HG03342 (cell line): Measurements from ENCODE around the gene GSTT2B.
A peak's percentile ranks its signal among the peaks of the same experiment; 100 is the strongest.
"Not testable (repeated sequence)": the region's sequence is repeated elsewhere in the genome, so short reads cannot be mapped to it uniquely, and the experiment has no call there.

Experiments
- ATAC-seq: cut with Tn5 transposase; IDR thresholded peaks from one replicate; pipeline ENCODE4 v1.9.1; 2021; ENCODE audit warnings: mild to moderate bottlenecking, moderate library complexity; ENCODE audit not compliant: unreplicated experiment

The GSTT2B gene

DNA sequence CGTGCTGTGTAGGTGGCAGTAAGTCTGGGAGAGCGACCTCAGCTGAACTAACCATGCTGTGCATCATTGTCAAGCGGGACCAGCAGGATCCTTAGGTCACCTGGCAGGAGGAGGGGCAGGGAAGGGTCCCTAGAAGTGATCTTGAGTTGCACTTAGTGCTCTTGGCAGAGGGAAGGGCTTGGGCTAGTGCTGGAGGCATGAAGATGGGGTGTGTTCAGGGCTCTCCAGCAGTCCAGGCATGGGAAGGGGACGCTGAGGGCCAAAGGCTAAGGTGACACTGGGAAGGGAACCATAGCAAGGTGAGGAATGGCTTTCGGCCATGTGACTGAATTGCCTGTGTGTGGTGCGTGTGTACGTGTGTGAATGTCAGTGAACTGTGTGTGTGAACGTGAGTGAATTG, 25.1 kb upstream of the GSTT2B start:
- ATAC-seq: not testable (repeated sequence)

DNA sequence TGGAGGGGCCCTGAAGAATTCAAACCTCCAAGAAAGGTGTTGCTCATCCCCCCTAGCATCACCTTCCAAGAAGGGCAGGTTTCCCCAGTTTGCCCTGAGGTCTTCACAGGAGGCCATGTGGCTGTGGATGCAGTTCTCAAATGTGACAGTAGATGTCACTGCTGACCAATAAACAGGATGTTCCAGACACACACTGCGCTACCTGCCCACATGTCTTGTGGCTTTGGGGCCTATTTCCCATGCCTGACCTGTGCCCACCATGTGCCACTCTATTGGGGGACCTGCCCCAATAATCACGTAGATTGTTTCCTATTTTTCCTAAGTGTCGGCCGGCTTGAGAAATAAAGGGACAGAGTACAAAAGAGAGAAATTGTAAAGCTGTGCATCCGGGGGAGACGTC, 23.4 kb upstream of the GSTT2B start:
- ATAC-seq: no peak

DNA sequence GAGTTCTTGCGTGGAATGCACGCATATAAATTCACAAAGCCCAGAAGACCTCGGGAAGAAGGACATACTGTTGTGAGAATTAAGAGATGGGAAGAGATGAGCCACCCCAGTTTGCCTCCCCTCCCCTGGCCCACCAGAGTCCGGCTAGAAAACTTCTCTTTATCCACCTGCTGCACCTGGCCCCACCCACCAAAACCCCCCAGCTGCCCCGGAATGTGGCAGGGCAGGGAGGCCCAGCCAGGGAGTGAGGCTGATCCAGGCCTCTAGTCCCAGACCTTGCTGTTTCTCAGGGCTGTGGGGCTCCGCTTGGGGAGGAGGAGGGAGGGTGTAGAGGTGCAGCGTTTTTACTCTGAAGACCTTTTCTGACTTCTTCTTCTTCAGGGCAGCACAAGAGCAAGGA, 19.6 kb upstream of the GSTT2B start:
- ATAC-seq: not testable (repeated sequence)

DNA sequence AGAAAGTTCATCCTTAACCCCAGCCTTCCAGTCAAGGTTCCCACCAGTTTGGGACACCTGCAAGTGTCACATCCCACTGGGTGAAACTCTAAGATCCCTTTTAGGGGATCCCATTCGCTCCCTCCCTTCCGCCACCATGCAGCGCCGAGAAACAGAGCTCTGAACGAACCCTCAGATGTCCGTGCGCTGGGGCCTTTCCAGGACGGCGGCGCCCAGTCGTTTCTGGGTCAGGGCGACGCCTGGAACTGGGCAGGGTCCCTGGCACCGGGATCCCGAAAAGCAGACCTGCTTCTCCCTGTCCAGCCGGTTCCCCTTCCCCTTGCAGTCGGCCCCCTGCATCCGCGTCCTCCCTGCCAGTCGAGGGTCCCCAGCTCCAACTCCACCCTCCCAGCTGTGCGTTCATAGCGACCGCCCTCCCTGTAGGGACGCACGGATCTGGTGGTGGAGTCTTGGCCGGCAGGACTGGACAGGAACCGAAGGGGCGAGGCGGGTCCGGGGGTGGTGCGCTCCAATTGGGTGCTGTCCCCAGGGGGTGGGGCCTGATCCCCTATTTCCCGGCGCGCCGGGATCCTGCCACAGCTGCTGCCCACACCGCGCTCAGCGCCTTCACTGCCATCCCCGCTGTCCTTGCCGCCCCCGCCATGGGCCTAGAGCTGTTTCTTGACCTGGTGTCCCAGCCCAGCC, 18.7 kb upstream of the GSTT2B start, which contains the start of gene GSTT2:
GSTT2 (plus strand) TSS at position 578 of the 684 bp plus-strand sequence.
- ATAC-seq: not testable (repeated sequence)

DNA sequence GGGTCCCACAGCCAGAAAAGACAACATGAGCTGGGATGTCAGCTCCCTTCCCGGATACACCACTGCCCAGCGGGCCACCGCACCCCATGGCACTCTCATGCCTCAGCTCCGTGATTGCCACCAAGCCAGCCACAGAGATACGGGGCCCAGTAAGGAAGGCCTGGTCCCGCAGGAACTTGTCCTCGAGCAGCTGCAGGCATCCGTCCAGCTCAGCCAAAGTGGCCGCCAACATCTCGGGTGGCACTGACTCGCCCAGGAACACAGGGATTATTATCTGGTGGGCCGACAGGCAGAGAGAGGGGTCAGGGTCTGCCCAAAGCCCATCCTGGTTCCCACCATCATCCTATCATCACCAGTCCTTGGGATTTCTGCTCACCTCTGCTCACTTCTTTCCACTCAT, 16.3 kb upstream of the GSTT2B start:
- ATAC-seq: not testable (repeated sequence)

DNA sequence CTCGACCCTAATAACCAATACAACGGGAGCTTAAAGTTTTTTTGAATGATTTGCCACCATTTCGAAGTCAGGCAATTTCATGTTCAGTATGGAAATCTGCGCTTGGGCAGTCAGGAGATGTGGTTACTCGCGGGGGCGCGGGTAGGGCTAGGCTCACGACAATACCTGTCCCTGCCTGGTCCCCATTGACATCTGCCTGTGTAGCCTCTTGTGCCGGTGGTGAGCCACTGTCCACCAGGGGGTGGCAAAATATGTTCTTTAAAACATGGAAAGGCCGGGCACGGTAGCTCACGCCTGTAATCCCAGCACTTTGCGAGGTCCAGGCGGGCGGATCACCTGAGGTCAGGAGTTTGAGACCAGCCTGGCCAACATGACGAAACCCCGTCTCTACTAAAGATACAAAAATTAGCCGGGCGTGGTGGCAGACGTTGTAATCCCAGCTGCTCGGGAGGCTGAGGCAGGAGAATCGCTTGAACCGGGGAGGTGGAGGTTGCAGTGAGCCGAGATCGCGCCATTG, 13.9 kb upstream of the GSTT2B start:
- ATAC-seq: peak; percentile 34

DNA sequence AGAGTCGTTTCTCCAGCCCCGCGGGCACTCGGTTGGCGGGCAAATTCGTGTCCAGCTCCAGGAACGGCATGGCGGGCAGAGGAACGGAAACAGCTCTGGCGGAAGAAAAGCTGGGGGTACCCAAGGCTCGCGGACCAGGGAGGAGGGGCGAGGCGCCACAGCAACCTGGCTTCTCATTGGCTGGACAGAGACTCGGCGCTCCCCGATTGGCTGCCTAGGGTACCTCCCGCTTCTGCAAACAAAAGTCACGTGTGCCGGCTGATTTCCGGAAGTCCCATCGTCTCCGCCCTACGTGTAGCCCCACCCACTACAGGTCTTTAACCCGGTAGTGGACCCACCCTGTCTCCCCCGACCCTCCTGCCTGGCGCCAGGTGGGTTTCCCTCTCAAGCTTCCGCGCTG, 13.3 kb upstream of the GSTT2B start, which contains the start of gene DDT:
DDT (minus strand) TSS at position 97 of the 400 bp plus-strand sequence; CDS start at position 70, 27 bp downstream.
- peak; percentile 89 for ATAC-seq

DNA sequence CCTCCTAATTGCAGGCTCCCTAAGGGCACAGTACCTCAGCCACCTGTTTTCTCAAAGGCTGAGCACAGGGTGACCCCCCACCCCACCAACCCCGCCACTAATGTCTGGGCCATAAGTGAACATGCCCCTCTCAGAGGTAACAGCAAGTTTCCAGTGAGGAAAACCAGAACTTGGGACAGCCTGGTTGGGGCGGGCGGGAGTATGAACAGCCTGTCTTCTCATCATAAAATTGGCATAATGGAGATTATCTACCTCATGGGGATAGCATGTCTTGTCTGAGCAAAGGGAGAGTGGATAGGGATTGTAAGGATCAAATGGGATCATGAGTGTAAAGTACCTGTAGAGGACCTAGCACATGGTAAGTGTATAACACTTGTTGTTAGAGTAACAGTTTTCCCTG, 10.9 kb upstream of the GSTT2B start:
- ATAC-seq: not testable (repeated sequence)

DNA sequence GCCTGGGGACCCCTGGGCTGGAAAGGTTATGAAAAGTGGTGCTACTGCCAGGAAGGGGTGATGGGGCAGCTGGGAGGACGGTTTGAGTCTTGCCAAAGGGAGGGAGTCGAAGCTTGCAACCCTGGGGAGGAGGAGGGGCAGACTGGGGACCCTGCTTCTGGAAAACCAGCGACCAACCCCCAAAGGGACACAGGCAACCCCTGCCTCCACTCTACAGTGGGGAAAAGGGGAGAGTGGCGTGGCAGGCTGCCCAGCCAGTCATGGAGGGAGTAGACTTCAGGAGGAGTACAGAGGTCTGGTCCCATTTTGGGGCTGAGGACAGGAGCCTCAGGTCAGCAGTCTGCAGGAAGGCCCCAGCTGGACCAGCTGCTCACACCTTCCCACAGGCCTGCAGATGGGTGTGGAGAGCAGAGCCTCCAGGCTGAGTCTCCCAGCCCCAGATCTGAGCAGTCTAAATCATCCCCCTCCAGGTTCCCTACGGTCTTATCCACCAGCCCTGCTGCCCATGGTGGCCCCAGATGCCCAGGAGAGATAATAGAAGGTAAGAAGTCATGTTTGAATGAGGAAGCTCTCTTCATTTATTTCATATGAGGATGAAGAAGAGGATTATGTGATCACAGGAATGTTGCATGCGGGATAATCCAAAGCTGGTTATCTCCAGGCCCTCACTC, 10.0 kb upstream of the GSTT2B start:
- no peak for ATAC-seq

DNA sequence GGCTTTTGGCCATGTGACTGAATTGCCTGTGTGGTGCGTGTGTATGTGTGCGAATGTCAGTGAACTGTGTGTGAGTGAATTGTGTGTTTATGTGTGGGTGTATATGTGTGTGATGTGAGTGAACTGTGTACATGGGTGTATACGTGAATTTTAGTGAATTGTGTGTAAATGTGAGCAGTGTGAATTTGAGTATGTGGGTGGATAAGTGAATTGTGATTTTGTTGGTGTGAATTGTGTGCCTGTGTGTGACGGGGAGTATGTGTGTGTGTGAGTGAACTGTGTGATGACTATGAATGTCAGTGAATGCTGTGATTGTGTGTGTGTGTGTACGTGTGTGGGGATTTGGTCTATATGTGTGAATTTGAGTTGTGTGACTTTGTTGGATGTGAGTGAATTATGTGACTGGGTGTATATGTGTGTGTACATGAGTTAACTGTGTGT, 9.2 kb upstream of the GSTT2B start:
- ATAC-seq: no peak

DNA sequence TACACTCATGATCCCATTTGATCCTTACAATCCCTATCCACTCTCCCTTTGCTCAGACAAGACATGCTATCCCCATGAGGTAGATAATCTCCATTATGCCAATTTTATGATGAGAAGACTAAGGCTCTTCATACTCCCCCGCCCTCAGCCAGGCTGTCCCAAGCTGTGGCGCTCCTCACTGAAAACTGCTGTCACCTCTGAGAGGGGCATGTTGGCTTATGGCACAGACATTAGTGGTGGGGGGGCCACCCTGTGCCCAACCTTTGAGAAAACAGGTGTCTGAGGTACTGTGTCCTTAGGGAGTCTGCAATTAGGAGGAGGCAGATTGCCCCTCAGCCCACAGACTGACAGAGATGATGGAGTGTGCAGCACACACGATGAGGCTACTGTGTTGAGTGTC, 8.1 kb upstream of the GSTT2B start:
- ATAC-seq: no peak

DNA sequence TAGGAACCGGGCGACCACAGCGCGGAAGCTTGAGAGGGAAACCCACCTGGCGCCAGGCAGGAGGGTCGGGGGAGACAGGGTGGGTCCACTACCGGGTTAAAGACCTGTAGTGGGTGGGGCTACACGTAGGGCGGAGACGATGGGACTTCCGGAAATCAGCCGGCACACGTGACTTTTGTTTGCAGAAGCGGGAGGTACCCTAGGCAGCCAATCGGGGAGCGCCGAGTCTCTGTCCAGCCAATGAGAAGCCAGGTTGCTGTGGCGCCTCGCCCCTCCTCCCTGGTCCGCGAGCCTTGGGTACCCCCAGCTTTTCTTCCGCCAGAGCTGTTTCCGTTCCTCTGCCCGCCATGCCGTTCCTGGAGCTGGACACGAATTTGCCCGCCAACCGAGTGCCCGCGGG, 5.6 kb upstream of the GSTT2B start, which contains the start of gene DDTL:
DDTL (plus strand) TSS at position 321 of the 400 bp plus-strand sequence; CDS start at position 348, 27 bp downstream.
- peak; percentile 87 for ATAC-seq

DNA sequence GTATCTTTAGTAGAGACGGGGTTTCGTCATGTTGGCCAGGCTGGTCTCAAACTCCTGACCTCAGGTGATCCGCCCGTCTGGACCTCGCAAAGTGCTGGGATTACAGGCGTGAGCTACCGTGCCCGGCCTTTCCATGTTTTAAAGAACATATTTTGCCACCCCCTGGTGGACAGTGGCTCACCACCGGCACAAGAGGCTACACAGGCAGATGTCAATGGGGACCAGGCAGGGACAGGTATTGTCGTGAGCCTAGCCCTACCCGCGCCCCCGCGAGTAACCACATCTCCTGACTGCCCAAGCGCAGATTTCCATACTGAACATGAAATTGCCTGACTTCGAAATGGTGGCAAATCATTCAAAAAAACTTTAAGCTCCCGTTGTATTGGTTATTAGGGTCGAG, 5.1 kb upstream of the GSTT2B start:
- not testable (repeated sequence) for ATAC-seq

DNA sequence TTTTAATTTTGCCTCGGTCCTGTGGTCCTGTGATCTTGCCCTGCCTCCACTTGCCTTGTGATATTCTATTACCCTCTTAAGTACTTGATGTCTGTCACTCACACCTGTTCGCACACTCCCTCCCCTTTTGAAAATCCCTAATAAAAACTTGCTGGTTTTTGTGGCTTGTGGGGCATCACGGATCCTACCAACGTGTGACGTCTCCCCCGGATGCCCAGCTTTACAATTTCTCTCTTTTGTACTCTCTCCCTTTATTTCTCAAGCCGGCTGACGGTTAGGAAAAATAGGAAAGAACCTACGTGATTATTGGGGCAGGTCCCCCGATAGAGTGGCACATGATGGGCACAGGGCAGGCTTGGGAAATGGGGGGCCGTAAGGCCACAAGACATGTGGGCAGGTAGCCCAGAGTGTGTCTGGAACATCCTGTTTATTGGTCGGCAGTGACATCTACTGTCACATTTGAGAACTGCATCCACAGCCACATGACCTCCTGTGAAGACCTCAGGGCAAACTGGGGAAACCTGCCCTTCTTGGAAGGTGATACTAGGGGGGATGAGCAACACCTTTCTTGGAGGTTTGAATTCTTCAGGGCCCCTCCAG, 4.6 kb downstream of the GSTT2B start:
- not testable (repeated sequence) for ATAC-seq

DNA sequence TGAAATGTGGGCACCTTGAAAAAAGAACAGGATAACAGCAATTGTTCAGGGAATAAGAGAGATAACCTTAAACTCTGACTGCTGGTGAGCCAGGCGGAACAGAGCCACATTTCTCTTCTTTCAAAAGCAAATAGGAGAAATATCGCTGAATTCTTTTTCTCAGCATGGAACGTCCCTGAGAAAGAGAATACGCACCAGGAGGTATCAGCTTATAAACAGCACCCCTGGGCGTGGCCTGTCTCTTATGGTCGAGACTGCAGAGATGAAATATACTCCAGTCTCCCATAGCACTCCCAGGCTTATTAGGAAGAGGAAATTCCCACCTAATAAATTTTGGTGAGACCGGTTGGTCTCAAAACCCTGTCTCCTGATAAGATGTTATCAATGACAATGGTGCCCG, 5.1 kb downstream of the GSTT2B start:
- ATAC-seq: not testable (repeated sequence)

DNA sequence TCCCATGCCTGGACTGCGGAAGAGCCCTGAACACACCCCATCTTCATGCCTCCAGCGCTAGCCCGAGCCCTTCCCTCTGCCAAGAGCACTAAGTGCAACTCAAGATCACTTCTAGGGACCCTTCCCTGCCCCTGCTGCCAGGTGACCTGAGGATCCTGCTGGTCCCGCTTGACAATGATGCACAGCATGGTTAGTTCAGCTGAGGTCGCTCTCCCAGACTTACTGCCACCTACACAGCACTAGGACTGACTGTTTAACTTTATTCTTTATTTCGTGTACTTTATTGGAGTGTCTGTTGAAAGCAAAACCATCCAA, 6.0 kb downstream of the GSTT2B start:
- not testable (repeated sequence) for ATAC-seq

DNA sequence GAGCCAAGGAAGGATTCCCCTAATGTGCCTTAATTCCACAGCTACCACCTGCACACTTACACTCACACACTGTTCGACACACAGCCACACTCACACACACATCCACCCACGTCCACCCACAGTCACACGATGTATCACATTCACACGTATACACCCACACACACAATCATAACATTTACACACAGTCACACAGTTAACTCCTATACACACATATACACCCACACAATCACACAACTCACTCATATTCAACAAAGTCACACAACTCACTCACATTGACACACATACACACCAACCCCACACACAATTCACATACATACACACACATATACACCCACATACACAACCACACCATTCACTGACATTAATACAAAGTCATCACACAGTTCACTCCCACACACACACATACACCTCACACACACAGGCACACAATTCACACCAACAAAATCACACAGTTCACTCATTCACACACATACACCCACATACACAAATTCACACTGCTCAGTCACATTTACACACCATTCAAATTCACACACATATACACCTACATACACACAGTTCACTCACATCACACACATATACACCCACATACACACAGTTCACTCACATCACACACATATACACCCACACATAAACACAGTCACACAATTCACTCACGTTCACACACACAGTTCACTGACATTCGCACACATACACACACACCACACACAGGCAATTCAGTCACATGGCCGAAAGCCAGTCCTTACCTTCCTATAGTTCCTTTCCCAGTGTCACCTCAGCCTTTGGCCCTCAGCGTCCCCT, 6.6 kb downstream of the GSTT2B start:
- ATAC-seq: not testable (repeated sequence)

DNA sequence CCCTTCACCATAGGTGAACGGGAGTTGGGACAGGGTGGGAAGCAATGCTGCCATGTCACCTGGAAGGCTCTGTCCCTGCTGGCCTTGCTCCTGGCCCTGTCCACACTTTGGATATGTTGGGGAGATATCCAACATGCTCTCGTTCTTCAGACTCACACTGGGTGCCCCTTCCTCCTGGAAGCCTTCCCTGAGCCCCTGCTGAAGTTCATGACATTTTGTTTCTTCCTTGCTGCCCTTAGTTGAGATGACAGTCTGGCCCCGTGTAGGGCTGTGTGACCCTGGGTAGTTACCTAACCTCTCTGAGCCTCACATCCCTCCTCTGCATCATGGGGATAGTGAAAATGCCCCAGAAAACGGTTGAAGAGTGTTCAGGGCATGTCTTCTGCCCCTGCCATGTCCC, 7.5 kb downstream of the GSTT2B start:
- ATAC-seq: not testable (repeated sequence)

DNA sequence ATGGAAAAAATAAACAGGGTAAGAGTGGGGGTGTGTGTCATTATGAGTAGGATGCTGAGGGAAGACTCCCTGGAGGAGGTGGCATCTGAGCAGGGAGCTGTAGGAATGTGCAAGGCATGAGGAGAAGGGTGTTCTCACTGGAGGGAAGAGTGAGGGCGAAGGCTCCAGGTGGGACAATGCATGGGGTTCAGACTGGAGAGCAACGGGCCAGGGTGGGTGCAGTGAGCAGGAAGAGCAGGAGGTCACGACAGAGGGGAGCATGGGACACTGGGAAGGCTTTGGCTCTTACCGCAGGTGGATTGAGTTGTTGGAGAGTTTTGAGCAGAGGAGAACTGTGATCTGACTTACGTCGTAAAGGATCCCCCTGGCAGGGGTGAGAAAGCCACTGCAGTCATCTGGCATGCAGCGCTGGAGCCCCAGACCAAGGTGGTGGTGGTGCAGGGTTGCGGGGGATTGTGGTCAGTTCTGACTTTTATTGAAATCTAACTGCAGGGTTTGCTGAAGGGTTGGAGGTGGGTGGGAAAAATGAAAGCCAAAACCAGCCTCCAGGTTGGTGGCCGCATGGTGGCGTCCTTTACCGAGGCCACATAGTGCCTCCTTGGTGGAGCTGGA, 8.1 kb downstream of the GSTT2B start:
- ATAC-seq: not testable (repeated sequence)

DNA sequence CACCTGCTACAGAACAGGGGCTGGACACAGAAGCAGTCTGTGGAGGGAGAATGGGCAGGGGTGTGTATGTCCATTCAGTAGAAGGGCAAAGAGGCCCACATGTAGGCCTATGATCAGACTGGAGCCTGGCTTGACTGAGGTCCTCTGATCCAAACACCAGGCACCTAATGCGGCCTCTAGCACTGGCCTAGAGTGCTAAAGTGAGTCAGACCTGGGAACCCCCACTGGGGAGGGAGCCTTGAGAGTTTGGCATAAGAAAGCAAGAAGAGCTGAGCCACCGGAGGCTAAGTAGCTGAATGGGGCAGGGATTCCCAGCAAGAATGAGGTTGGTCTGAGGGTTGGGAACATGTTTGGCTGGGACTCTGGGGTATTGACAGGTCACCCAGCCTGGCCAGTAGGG, 9.6 kb downstream of the GSTT2B start:
- ATAC-seq: not testable (repeated sequence)
